Medulla oblongata (tissue), 1 donor: Measurements from ENCODE around the gene TRPC1.

Experiments
- DNase-seq: peaks from one replicate; pipeline ENCODE4 v3.0.0-alpha.2; 2015; ENCODE audit errors: extremely low spot score

TRPC1 gene

DNA sequence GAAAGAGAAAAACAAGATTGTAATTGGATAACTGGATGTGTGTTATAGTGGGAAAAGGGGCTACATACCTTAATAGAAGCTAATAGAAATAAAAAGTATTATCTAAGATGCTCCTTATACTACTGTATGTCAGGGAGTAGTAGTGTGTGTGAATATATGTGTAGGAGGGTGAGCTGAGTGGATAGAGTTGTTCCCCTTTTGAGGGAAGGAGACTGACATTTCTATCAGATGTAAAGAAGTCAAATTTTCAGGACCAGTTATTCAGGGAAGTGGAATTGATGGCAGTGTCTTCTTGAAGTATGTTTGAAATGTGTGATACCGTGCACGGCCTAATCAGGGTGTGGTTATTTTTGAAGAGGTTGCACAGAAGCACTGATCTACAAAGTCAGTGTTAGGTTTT lies 116.0 kb downstream of the TRPC1 start:
- no peak for DNase-seq

GRCh38 chr3:142844339-142844977 lies 120.6 kb downstream of the TRPC1 start:
- DNase-seq: no peak

DNA sequence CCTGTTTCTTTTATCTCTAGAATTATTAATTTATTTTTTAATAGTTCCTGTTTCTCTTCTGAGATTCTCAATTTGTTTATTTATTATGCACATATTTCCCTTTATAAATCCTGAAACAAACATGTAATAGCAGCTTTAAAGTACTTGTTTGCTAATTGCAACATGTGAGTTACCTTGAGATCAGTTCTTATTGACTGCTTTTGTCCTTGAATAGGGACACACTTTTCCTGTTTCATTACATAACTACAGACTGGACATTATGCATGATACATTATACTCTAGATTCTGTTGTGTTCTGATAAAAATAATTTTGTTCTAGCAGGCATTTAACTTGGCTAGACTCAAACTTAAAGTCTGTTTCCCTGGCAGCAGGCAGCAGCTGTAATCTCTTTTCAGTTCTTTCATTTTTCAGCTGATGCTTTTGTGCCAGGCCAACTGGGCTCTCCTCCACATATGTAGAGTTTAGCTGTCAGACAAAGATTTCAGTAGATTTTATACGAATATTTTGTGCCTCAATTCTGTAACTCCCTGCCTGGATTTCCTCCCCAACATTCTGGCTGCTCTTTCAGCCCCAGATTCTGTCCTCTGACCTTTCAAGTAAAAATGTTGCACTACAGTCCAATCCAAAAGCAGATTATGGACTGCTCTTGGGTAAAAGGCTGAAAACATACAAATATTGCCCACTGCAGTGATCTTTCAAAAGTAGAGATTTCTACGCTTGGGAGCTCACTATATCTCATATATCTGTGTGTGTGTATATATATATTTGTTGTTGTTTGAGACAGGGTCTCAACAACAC lies 123.1 kb downstream of the TRPC1 start:
- DNase-seq: no peak

DNA sequence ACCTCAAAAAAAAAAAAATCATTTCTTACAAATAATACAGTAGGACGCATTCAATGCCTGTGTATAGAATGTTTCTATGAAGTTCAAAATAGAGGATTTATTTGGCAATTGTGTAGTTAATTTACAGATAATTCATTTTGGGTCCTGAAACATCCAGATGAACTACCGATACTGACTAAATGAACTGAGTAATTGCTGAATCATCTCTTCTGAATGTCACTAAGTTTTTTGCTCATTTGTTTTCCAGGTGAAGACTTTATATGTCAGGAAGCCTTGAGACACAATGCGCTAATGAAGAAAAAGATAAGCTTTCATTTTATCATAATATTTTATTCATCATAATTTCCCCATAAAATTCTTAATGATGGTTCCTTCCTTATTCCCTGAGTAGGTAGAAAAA lies 125.3 kb downstream of the TRPC1 start:
- no peak for DNase-seq

DNA sequence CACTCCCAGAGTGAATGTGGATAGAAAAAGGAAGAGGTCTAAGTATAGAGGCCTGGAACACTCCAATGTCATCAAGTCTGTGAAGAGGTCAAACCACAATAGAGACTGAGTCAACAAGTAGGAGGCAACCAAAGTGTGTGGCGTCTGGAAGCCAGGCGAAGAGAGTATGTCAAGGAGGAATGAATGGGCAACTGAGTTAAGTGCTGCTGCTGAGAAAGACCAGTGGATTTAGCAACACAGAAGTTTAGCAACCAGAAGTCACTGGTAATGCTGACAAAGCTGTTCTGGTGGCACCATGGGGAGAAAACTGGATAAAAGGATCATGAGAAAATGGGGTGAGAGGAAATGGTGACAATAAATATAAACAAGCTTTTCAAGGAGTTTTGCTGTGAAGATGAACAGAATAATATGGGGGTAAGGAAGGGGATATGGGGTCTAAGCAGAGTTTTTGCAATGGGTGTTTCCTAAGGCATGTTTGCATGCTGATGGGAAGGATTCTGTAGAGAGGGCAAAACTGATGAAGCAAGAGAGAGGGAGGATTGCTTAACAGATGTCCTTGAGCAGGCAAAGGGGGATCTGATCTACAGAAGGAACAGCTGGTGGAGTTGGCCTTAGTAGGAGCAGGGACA lies 126.7 kb downstream of the TRPC1 start:
- no peak for DNase-seq

DNA sequence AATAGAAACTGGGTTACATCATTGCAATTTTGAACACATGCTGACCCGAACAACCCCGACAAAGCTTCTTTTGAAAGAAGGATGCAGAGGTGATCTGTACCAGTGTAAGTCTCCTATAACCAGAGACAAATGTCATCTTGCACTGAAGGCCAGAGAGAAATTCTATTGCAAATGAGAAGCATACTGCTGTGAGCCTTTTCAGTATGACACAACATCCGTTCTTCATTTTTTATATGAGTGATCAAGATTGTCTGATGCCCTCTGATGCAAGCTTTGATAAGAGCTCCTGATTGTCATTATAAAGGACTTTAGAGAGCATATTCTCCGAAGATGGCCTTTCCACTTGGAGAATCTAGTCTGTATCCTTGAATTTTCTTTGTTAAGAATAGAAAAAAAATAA lies 128.2 kb downstream of the TRPC1 start:
- DNase-seq: no peak

DNA sequence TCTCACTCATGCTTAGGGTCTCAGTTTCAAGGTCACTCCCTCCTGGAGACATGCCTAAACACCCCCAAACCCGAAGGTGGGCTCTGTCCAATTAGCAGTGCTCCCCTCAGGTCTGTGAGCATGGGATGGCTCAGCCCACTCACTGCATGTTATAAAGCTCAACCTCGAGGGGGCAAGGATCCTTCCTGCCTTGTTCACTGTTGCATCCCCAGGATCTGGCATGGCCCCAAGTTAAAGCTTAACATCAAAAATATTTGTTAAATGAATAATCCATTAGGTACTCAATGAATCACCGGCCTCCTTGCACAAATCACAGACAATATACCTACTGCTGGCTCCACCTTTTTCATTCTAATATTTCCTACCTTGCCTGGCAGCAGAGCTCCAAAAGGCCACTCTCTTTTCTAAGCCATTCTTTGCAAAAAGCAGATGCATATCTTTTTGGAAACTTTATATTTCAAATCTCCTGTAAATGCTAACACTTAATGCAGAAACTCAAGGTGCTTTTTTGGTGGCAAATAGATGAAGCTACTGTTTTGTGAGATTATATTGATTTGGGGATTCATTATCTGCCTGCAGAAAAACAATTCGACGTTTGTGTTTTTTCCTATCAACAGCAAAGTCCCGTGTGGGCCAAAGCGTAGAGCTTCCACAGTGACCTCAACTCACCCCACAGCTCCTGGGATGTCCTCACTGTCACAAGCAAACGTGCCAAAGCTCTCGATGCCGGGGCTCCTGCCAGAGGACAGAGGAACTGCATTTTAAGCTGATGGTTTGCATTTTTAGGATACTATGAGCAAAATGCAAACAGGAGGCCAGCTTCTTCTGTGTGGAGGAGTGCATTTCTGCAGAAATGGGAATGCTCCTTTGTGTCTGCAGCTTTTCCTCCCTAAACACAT lies 129.7 kb downstream of the TRPC1 start:
- DNase-seq: no peak

- DNase-seq: peak; percentile 4
Observed at GRCh38 chr3:142857056-142857455, 133.2 kb downstream of the TRPC1 start.
